K562 (cell line): ENCODE results near the gene NUP62. TPM values are rescaled to one million over a fixed set of nuclear protein-coding genes. Genes with fewer than 3 reads are reported as not detected.

ENCODE experiments used
- CREB1 ChIP-seq, 2 experiments: sonication (generic) in 1 of 2; formaldehyde crosslinking in 1 of 2; IDR thresholded peaks; 2 replicates each; pipeline versions ENCODE4 v1.6.1 to v1.8.0; 2012 to 2022; ENCODE audit warnings: inconsistent platforms in 1 of 2, mild to moderate bottlenecking in 1 of 2, missing genetic modification reagents in 1 of 2, moderate library complexity in 1 of 2
- EP400 ChIP-seq: fragments of 450-650 bp; IDR thresholded peaks from 2 replicates; pipeline ENCODE4 v1.6.1; 2017; ENCODE audit warnings: antibody characterized with exemption, mild to moderate bottlenecking, moderate library complexity
- NFIX ChIP-seq: fragments of 250-450 bp; sonication (Bioruptor Pico); IDR thresholded peaks from 2 replicates; pipeline ENCODE4 v1.4.0; 2020; ENCODE audit warnings: low read depth, mild to moderate bottlenecking, moderate library complexity
- NONO ChIP-seq, 2 experiments: fragments of 200-400 bp in 1 of 2; fragments of 450-650 bp in 1 of 2; formaldehyde crosslinking in 1 of 2; IDR thresholded peaks; 2 replicates each; pipeline ENCODE4 v1.6.1; 2017; ENCODE audit warnings: low read depth in 2 of 2, mild to moderate bottlenecking in 2 of 2, moderate library complexity in 2 of 2, low read length in 1 of 2
- POLR2B ChIP-seq: fragments of 450-650 bp; IDR thresholded peaks from 2 replicates; pipeline ENCODE4 v1.6.1; 2018; ENCODE audit warnings: low read depth; ENCODE audit not compliant: partially characterized antibody
- TBP ChIP-seq: optimal IDR thresholded peaks from 2 replicates; pipeline ENCODE3; 2011; ENCODE audit warnings: low read depth, low read length, improper control_type of control experiment
- TOE1 ChIP-seq, 2 experiments: fragments of 450-650 bp in 1 of 2; sonication (generic) in 1 of 2; formaldehyde crosslinking in 1 of 2; IDR thresholded peaks; 2 replicates each; pipeline versions ENCODE4 v1.7.1 to v1.8.0; 2016 to 2022; ENCODE audit warnings: borderline replicate concordance in 2 of 2, mild to moderate bottlenecking in 2 of 2, antibody characterized with exemption in 1 of 2, inconsistent platforms in 1 of 2, low read depth in 1 of 2, missing genetic modification reagents in 1 of 2, moderate library complexity in 1 of 2
- U2AF1 ChIP-seq: fragments of 200-400 bp; formaldehyde crosslinking; optimal IDR thresholded peaks from 2 replicates; pipeline ENCODE3; 2017; ENCODE audit warnings: mild to moderate bottlenecking, low read depth, low read length, moderate library complexity
- ZNF12 ChIP-seq: sonication (generic); formaldehyde crosslinking; IDR thresholded peaks from 2 replicates; pipeline ENCODE4 v1.4.0; 2020; ENCODE audit warnings: mild to moderate bottlenecking, missing genetic modification reagents
- polyA plus RNA-seq, 8 experiments: library from polyadenylated mRNA; depleted of rRNA in 4 of 8; stranded (reverse) in 5 of 8; unstranded in 3 of 8; fragments of >200 nt; fragmentation: Nextera tagmentation in 2 of 8; fragmentation: Illumina TruSeq in 1 of 8; extraction: Ambion mirVana in 2 of 8; extraction: Trizol in 1 of 8; gene quantifications; 2 replicates each; pipeline versions ENCODE4 v1.2.1 to v1.2.3, GENCODE V29; 2011 to 2014; ENCODE audit warnings: inconsistent platforms in 1 of 8, missing spikeins in 1 of 8
- total RNA-seq, 7 experiments: library from RNA; depleted of rRNA in 6 of 7; stranded (reverse); fragments of >200 nt in 6 of 7; fragmentation: Illumina TruSeq in 2 of 7; extraction: Trizol in 2 of 7; gene quantifications; 2 replicates each; pipeline versions ENCODE4 v1.2.1 to v1.2.3, GENCODE V29; 2011 to 2021; ENCODE audit warnings: low replicate concordance in 1 of 7
- TF ChIP-seq, protein P1 (sequence below): fragments of 250-450 bp; sonication (Bioruptor Pico); IDR thresholded peaks from 2 replicates; pipeline ENCODE4 v1.4.0; 2020; ENCODE audit warnings: mild to moderate bottlenecking, moderate library complexity
- TF ChIP-seq, protein P2 (sequence below): fragments of 250-450 bp; sonication (Bioruptor Pico); IDR thresholded peaks from 2 replicates; pipeline ENCODE4 v1.5.0; 2021
- TF ChIP-seq, protein P3 (sequence below): sonication (generic); formaldehyde crosslinking; IDR thresholded peaks from 2 replicates; pipeline ENCODE4 v1.9.0; 2022; ENCODE audit warnings: mild to moderate bottlenecking, missing genetic modification reagents
- TF ChIP-seq, protein P4 (sequence below): fragments of 450-650 bp; IDR thresholded peaks from 2 replicates; pipeline ENCODE4 v1.6.1; 2018; ENCODE audit warnings: mild to moderate bottlenecking, low read depth; ENCODE audit not compliant: partially characterized antibody
- TF ChIP-seq, protein P5 (sequence below), 3 experiments: fragments of 200-800 bp in 1 of 3; fragments of 250-450 bp in 1 of 3; fragments of 450-650 bp in 1 of 3; sonication (Bioruptor Pico) in 1 of 3; sonication (Bioruptor generic) in 1 of 3; formaldehyde crosslinking in 1 of 3; IDR thresholded peaks; 2 replicates each; pipeline versions ENCODE4 v1.6.1 to v1.8.0; 2016 to 2022; ENCODE audit warnings: mild to moderate bottlenecking in 2 of 3, missing genetic modification characterization in 2 of 3, missing compliant biosample characterization in 1 of 3, moderate library complexity in 1 of 3

The NUP62 gene
- total and polyA plus RNA-seq, 9 of the 15 experiments (the other 6 are each of a cell fraction or from before 2014, with no cell fraction given) = 16.9 to 109 (median 66.0) TPM

DNA sequence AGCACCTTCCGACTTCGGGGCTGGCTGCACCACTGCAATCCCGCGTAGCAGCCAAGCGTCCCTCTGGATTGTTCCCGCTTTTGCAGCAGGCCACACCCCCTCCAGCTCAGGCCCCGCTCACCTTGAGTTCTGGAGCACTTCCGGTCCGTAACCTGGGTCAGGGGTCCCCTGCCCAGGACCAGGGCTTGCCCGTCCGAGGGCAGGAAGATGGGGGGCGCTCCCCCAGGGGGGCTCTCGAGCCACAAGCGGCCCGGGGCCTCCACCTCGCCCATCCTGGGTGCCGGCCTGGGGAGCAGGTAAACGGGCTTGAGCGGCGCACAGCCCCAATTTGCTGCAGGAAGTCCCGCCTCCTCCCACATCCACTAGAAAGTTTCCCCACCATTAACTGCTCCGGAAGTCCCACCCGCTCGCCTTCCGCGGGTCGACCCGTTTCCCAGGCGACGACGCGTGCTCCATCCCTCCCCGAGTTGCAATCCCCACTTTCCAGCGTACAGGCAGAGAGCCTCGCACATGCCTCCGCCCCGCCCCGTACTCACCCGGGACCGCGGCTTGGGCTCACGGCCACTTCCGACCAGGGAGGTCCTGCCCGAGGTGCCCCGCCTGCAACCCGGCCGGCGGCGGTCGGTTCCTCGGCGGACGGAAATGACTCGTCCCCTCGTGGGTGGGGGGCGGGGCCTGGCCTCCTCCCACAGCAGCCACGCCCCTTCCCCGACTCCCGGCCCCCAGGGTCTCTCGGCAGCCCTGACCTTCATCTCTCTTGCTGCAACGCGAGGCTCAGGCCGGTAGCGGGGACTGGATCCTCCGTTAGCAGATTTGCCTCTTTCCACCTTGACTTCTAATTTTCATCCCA lies 62.1 kb downstream of the NUP62 start, which contains the start of gene PNKP (continued):
- TF ChIP-seq U2AF1 = peak; percentile 31
- TF ChIP-seq CREB1 (IDR thresholded peaks at IDR 0.05) = peak; percentile 83
- TF ChIP-seq CREB1 (CRISPR knock-in tag; IDR thresholded peaks at IDR 0.05) = peak; percentile 81
- TF ChIP-seq, protein P1, sequence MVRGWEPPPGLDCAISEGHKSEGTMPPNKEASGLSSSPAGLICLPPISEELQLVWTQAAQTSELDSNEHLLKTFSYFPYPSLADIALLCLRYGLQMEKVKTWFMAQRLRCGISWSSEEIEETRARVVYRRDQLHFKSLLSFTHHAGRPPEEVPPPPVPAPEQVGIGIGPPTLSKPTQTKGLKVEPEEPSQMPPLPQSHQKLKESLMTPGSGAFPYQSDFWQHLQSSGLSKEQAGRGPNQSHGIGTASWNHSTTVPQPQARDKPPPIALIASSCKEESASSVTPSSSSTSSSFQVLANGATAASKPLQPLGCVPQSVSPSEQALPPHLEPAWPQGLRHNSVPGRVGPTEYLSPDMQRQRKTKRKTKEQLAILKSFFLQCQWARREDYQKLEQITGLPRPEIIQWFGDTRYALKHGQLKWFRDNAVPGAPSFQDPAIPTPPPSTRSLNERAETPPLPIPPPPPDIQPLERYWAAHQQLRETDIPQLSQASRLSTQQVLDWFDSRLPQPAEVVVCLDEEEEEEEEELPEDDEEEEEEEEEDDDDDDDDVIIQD = no peak
- TF ChIP-seq TBP = peak; percentile 52
- no peak for TF ChIP-seq ZNF12 (CRISPR knock-in tag)
- no peak; a peak in 1 of 4 replicates for TF ChIP-seq NONO (IDR thresholded peaks at IDR 0.05; ENCODE audit: low read depth in 2 of 2, low read length in 1 of 2)
- TF ChIP-seq EP400 = peak; percentile 97
- TF ChIP-seq POLR2B = peak; percentile 92
- no peak for TF ChIP-seq NFIX (CRISPR knock-in tag)
- TF ChIP-seq TOE1 (IDR thresholded peaks at IDR 0.05; ENCODE audit: borderline replicate concordance) = peak; percentile 72; the same call in 1 of the 2 replicates
- no peak; the same call in 1 of the 2 replicates for TF ChIP-seq TOE1 (CRISPR knock-in tag; IDR thresholded peaks at IDR 0.05; ENCODE audit: borderline replicate concordance, low read depth)
- TF ChIP-seq, protein P2, sequence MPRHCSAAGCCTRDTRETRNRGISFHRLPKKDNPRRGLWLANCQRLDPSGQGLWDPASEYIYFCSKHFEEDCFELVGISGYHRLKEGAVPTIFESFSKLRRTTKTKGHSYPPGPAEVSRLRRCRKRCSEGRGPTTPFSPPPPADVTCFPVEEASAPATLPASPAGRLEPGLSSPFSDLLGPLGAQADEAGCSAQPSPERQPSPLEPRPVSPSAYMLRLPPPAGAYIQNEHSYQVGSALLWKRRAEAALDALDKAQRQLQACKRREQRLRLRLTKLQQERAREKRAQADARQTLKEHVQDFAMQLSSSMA = no peak
- TF ChIP-seq, protein P3, sequence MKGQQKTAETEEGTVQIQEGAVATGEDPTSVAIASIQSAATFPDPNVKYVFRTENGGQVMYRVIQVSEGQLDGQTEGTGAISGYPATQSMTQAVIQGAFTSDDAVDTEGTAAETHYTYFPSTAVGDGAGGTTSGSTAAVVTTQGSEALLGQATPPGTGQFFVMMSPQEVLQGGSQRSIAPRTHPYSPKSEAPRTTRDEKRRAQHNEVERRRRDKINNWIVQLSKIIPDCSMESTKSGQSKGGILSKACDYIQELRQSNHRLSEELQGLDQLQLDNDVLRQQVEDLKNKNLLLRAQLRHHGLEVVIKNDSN (CRISPR knock-in tag) = 0 out of 2 replicates have a peak, but pooled peaks have one; percentile 2
- TF ChIP-seq, protein P4, sequence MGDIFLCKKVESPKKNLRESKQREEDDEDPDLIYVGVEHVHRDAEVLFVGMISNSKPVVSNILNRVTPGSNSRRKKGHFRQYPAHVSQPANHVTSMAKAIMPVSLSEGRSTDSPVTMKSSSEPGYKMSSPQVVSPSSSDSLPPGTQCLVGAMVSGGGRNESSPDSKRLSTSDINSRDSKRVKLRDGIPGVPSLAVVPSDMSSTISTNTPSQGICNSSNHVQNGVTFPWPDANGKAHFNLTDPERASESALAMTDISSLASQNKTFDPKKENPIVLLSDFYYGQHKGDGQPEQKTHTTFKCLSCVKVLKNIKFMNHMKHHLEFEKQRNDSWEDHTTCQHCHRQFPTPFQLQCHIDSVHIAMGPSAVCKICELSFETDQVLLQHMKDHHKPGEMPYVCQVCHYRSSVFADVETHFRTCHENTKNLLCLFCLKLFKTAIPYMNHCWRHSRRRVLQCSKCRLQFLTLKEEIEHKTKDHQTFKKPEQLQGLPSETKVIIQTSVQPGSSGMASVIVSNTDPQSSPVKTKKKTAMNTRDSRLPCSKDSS = no peak
- TF ChIP-seq, protein P5, sequence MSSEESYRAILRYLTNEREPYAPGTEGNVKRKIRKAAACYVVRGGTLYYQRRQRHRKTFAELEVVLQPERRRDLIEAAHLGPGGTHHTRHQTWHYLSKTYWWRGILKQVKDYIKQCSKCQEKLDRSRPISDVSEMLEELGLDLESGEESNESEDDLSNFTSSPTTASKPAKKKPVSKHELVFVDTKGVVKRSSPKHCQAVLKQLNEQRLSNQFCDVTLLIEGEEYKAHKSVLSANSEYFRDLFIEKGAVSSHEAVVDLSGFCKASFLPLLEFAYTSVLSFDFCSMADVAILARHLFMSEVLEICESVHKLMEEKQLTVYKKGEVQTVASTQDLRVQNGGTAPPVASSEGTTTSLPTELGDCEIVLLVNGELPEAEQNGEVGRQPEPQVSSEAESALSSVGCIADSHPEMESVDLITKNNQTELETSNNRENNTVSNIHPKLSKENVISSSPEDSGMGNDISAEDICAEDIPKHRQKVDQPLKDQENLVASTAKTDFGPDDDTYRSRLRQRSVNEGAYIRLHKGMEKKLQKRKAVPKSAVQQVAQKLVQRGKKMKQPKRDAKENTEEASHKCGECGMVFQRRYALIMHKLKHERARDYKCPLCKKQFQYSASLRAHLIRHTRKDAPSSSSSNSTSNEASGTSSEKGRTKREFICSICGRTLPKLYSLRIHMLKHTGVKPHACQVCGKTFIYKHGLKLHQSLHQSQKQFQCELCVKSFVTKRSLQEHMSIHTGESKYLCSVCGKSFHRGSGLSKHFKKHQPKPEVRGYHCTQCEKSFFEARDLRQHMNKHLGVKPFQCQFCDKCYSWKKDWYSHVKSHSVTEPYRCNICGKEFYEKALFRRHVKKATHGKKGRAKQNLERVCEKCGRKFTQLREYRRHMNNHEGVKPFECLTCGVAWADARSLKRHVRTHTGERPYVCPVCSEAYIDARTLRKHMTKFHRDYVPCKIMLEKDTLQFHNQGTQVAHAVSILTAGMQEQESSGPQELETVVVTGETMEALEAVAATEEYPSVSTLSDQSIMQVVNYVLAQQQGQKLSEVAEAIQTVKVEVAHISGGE (CRISPR knock-in tag; IDR thresholded peaks at IDR 0.05) = peak; percentile 53 to 97 (median 77); a peak in 4 of 6 replicates
